GM18505 (cell line): ENCODE results near the gene ADGRD1.

Source experiments
- ATAC-seq: cut with Tn5 transposase; IDR thresholded peaks from one replicate; pipeline ENCODE4 v1.9.1; 2021; ENCODE audit not compliant: unreplicated experiment
- POLR2A ChIP-seq: IDR thresholded peaks from 4 replicates; pipeline ENCODE4 v1.6.1; 2011; ENCODE audit warnings: borderline replicate concordance; ENCODE audit not compliant: insufficient read depth, insufficient read length; ENCODE audit errors: extremely low read depth

The ADGRD1 gene

DNA sequence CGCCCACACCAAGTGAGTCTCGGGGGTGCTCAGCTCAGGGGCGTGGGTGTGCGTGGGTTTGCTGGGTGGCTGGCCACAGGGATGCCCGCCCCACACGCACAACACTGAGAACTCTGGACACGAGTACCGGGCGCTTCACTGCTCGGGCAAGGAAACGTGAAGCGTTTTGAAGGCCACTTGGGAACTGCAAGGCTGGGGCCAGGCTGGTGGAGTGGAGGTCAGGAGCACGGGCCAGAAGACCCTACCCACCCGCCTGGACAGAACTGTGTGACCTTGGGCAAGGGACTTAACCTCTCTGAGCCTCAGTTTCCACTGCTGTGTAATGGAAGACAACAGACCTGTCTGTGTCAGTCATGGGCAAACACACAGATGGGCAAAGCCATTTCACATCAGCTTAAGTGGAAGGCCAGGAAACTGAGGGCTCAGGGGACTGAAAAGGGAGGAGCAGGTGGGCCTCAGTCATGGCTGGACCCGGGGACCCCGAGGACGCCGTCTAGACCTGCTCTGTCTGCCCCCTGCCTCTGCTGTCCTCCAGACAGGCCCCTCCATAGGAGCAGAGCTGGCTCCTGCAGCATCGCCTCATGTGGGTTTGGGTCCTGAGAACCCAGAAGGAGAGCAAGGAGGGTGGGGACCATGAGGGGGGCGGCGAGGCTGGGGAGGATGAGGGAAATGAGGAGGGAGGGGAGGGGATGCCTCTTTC, 52.5 kb downstream of the ADGRD1 start:
- no peak for TF ChIP-seq POLR2A
- ATAC-seq, result no peak

DNA sequence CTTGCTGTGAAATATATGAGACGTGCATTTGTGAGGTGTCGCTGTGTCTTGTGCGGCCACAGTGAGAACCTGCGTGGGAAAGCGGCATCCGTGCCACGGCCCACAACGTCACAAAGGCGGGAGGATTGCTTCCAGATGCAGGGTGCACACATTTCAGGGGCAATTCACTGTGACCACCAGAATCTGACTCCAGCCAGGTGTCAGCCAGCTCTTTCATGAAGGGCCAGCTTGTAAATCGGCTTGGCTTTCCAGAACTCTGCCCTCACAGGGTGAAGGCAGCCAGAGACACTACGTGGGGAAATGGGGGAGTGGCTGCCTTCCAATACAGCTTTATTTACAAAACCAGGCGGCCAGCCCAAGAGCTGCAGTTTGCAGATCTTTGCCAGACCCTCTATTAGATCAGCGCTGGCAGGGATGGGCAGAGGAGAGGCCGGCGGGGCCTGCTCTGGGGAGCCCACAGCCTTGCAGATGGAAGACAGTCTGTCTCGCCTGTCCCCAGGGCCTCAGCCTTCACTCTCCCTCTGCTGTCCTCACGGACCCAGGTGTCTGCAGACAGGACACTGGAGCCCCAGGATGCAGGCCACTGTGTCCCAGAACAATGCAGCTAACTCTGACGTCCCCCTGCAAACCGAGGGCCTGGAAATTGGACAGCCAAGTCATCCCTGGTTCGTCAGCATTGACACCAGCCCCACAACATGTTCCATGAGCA, 53.5 kb downstream of the ADGRD1 start:
- TF ChIP-seq POLR2A, result no peak
- no peak for ATAC-seq

DNA sequence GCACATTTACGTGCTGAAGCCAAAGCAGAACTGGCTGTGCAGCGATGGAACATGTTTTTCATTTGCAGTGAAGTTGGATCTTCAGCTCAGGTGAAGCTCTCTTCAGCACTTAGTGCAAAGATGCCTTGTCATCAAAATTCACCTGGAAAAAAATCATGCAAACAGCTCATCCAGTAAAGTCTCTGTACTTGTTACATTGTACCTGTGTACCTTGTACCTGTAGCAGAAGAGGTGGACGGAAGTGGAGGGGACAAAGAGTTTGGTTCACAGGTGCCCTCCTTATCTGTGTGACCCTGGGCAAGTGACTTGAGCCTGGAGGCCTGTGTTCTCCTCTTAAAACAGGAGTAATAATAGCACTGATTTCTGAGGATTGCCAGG, 54.0 kb downstream of the ADGRD1 start:
- no peak for ATAC-seq
- no peak for TF ChIP-seq POLR2A

DNA sequence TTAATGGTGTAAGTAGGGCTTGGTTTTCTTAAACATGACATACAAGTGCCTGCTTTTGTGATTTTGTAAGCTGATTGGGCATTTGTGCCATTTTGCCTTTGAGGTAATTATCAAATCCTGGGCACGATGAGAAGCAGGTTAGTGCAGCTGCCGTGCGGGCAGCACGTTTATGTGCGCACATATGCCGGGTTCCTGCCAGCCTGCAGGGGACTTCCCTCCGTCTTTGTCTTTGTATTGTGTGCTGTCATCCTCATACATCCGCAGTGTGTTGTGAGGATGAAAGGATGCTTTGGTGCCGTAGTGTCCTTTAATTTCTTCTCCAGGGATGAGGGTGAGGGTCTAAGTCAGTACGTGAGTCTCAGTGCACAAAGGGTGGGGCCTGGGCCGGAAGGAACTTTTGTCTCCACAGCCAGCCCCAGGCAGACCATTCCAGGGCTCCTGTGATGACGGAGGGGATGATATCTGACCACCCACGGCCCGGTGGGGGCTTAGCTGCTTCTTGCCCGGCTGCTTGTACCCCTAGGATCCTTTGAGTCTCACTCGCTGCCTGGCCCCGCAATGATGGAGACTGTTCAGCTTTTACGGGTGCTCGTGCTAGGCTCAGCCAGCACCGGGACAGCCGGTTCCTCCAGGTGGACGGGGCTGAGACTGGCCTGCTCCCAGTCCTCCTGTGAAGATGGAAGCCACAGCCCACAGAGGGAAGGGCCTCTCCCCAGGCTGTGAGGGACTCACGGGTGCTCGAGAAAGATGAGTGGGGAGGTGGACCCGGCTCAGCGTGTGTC, 54.6 kb downstream of the ADGRD1 start:
- no peak for ATAC-seq
- no peak for TF ChIP-seq POLR2A

DNA sequence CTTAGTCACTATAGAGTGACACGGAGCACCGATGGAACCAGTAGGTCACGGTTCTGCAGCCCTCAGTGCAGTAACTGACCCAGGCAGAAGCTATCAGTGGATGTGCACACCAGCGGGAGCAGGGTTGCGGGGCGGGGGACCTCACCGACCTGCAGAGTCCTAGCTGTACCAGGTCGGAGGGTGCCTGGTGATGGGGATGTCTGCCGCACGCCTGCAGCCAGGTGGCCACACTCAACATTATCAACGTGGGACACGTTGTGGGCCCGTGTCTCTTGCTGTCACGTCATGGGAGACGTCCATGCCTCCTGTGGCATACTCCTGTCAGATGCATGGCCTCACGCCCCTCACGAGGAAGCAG, 55.2 kb downstream of the ADGRD1 start:
- no peak for ATAC-seq
- TF ChIP-seq POLR2A, result no peak

DNA sequence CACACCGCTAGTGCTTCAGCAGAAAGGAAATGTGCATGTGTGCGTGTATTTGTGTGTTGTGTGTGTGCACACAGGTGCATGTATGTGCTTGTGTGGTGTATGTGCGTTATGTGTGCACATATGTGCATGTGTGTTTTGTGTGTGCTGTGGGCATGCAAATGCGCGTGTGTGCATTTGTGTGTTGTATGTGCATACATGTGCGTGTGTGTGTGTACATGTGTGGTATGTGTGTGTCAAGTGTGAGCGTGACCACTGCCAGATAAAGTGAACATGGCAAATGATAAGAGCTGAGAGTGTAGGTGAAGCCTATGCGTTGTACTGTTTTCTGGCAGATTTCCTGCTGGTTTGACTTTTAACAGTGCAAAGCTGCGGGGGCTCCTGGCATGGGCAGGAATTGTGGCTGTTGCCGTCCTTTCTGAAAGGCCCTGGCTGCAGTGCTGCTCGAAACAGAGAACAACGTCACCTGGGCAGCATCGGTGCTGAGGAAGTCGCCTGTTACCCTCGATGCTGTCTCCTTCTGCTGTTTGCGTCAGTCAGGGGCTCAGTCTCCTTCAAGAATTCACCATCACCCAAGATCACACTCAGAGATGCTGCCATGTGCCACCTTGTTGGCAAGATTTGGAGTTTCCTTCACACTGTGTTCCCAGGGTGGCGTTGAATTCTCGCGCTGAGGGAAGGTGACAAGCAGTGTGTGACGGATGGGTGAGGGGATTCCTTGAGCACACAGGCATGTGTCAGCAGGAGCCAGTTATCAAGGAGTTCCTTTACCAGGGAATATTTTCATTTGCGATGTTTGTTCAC, 56.1 kb downstream of the ADGRD1 start:
- ATAC-seq, result no peak

DNA sequence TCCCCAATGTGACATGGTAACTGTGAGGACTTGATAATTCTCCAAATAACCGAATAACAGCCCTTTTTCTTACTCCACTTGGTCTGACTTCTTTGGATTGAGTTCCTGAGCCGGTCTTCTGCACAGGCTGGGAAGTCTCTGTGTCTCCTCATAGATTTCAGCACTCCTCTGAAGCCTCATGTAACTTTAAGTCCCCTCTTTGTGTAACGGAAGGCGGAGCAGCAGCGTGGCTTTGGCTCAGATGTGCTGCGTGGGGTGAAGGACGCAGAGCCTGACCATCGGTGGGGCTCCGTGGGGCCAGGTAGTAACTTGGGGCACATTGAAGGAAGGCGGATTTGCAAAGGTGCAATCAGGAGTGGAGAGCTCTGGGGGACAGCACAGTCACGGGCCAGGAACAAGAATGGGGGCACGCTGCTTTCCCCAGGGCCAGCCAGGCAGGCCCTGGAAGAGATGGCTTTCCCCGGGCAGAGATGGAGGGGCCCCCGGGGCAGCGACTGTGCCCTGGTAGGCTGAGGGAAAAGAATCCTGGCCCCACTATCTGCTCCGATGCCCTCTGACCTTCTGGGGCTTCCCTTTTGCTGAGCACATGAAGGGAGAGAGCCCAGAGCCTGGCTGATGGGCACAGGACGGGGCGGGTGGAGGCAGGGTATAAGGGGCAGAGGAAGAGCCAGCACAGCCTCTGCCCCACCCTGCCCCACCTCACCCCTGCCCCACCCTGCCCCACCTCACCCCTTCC, 56.9 kb downstream of the ADGRD1 start:
- no peak for TF ChIP-seq POLR2A
- ATAC-seq, result no peak

More for the DNA sequence above, 56.1 kb downstream of the ADGRD1 start:
- TF ChIP-seq POLR2A, result no peak

DNA sequence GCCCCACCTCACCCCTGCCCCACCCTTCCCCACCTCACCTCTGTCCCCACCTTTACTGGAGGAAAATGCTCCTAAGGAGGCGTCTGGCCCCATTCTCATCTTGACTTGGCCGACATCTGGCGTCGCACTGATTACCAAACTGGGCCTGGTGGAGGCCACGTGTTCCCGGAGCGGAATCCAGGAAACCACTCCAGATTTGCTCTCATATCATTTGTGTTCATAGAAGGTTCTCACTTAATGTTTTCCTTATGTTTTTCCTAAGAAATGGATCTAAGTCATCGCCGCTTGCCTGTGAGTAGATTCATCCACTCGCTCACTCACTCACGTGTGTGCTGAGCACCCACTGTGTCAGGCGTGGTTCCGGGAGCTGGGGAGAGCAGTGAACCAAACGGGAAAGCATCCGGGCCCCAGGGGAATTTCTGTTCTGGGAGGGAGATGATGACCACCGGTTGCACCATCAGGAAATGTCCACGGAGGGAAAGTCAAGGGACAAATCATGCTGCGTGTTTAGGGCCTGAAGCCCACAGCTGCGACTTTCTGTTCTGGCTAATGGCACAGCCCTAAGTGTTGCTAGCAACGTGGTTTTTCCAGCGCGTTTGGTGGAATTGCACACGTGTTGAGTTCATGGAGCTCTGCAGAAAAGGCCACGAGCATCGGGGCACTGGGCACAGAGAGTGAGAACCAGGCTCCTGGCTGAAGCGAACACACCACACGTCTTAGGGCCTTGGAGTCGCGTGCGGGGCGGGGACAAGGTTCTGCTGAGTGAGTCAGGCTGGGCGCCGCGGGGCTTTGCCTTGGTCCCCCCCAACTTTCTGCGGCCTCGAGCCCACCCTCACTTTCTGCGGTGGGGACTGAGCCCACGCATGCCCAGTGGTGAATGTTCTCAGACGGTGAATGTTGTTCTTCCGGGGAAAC, 57.7 kb downstream of the ADGRD1 start:
- no peak for TF ChIP-seq POLR2A
- ATAC-seq, result no peak

DNA sequence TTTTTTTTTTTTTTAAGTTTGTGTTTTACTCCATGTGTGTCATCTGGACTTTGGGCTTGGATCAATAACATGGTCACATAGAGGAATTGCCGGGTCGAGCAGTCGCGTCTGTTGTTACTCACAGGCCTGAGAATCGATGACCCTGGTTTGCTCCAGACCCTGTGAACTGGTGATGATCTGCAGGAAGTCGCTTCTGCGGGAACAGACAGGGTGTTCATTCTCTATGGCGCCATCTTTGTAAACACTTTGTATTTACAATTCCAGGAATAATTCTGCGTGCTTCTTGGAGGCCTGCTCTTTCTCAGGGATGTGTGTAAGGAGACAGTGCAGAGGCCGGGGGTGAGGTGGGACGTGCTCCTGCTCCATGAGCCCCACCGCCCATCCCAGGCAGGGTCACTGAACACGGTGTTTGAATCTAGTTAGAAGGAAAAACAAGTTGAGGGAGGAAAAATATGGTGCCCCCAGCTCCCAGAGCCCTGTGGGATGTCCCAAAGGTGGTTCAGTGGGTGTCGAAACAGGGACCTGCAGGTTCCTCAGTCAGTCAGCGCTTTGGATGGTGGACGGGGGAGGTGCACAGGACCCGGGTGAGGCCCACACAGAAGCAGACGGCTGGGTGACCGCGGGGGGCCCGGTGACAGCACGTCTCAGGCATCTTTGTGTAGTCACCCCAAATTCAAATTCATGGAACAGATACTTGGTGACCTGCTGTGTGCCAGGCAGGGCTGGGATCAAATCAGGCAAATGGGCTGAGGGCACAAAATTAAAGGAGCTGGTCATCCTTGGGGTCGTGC, 58.8 kb downstream of the ADGRD1 start:
- TF ChIP-seq POLR2A, result no peak
- ATAC-seq, result no peak

DNA sequence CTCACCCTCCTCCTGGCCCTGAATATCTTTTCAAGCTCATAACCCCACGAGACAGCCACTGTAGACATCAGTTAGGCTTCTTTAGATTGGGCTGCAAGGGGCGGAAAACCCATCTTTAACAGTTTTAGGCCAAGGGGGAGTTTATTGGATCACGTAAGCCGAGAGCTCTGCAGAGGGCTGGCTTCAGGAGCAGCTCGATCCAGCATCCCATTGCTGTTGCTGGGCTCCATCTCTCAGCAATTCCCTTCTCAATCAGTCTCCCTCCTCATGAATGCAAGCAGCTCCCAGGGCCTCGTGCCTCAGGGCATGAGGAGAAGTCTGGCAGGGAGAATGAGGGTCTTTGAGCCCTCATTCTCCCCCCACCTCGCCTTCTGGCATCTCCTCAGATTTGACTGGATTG, 59.4 kb downstream of the ADGRD1 start:
- ATAC-seq, result no peak
- no peak for TF ChIP-seq POLR2A

DNA sequence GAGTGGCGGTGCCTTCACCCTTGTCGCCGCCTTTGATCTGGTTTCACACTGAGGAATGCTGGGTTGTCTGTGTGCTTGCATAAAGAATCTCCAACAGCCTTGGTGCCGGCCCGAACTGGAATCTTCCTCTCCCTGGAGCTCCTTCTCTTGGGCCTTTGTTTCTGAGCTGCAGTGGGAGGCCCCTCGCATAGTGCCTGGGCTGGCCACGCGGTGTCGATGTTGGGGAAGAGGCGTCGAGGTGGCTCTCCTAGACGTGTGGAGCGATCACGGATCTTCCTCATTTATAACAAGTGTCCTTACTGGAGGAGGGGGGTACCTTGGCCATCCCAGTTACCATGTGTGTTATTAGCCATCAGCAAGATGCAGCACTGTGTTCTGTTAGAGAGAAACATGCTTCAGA, 60.6 kb downstream of the ADGRD1 start:
- ATAC-seq, result no peak

DNA sequence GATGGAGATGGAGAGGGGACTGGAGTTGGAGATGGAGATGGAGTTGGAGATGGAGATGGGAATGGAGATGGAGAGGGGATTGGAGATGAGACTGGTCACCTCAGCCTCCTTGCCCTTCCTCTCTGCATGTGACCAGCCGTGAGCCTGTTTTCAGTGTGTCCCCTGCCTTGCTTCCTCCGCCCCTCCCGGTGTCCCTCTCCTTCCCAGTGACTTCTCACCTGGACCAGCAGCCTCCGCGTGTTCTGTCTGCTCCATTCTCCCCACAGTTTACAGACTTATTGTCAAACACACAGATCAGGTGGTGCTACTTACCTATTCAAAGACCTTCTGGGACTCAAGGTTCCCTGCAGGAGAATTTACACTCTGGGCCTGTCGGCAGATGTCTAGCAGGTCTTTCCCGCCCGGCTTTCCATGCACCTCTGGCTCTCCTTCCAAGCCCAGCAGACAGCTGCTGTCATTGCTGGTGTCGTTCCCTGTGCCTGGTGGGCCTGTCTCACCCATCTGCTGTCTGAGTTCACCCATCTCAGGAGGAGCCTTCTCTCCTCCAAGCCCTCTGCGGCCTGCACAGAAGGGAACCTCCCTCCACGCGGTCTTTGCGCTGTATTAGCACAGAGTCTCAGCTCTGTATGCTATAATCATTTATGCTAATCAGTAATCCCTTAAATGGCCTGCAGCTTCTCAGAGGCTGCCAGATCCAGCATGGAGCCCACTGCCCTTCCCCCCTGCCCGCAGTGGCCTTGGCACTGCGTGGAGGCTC, 62.1 kb downstream of the ADGRD1 start:
- TF ChIP-seq POLR2A, result no peak
- ATAC-seq, result no peak

More for the DNA sequence above, 60.6 kb downstream of the ADGRD1 start:
- TF ChIP-seq POLR2A, result no peak
